Measurements from ENCODE around the gene PDE2A.

- no peak for TF ChIP-seq CTCF (IDR thresholded peaks at IDR 0.05)
- no peak for TF ChIP-seq POLR2A (IDR thresholded peaks at IDR 0.05)
- no peak for TF ChIP-seq POLR2AphosphoS5 (IDR thresholded peaks at IDR 0.05)
- TF ChIP-seq EP300 (IDR thresholded peaks at IDR 0.05), result no peak
Measured at GRCh38 chr11:72615329-72615728, 58.9 kb downstream of the PDE2A start.
